ENCODE results near the gene AK5. TPM values are rescaled to one million over a fixed set of nuclear protein-coding genes. Genes with fewer than 3 reads are reported as not detected.

AK5 gene, protein sequence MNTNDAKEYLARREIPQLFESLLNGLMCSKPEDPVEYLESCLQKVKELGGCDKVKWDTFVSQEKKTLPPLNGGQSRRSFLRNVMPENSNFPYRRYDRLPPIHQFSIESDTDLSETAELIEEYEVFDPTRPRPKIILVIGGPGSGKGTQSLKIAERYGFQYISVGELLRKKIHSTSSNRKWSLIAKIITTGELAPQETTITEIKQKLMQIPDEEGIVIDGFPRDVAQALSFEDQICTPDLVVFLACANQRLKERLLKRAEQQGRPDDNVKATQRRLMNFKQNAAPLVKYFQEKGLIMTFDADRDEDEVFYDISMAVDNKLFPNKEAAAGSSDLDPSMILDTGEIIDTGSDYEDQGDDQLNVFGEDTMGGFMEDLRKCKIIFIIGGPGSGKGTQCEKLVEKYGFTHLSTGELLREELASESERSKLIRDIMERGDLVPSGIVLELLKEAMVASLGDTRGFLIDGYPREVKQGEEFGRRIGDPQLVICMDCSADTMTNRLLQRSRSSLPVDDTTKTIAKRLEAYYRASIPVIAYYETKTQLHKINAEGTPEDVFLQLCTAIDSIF
- total RNA-seq (6.0 TPM), polyA plus RNA-seq (ENCODE audit: insufficient read depth in 1 of 8, insufficient read length in 8 of 8, low replicate concordance in 1 of 8) (10 to 100 TPM in 1 of 8 donors, 1 to 10 TPM in 7; 5.3 to 10.3 (median 9.1) TPM)
- long read RNA-seq, donor 1, partial matches to known transcripts, result 0 of 1 reads
- long read RNA-seq, donor 1, other reads (novel, unspliced or antisense), result 0 of 1 reads
- long read RNA-seq, donor 2, result 0 reads
- long read RNA-seq, donor 3, result 0 reads
- long read RNA-seq, donor 4, partial matches to known transcripts, result 0 of 1 reads
- long read RNA-seq, donor 4, other reads (novel, unspliced or antisense), result 0 of 1 reads
- long read RNA-seq, donor 5, partial matches to known transcripts, result 0 of 3 reads
- long read RNA-seq, donor 5, other reads (novel, unspliced or antisense), result 0 of 3 reads
- long read RNA-seq, donor 6, partial matches to known transcripts, result 0 of 2 reads
- long read RNA-seq, donor 6, other reads (novel, unspliced or antisense), result 0 of 2 reads
- long read RNA-seq, donor 7, partial matches to known transcripts, result 0 of 1 reads
- long read RNA-seq, donor 7, other reads (novel, unspliced or antisense), result 0 of 1 reads
- long read RNA-seq, donor 8, partial matches to known transcripts, result 0 of 2 reads
- long read RNA-seq, donor 8, other reads (novel, unspliced or antisense), result 0 of 2 reads
- long read RNA-seq, donor 9, result 0 reads
- long read RNA-seq, donor 10, partial matches to known transcripts, result 0 of 3 reads
- long read RNA-seq, donor 10, other reads (novel, unspliced or antisense), result 0 of 3 reads
- long read RNA-seq, donor 11, partial matches to known transcripts, result 0 of 1 reads
- long read RNA-seq, donor 11, other reads (novel, unspliced or antisense), result 0 of 1 reads

DNA sequence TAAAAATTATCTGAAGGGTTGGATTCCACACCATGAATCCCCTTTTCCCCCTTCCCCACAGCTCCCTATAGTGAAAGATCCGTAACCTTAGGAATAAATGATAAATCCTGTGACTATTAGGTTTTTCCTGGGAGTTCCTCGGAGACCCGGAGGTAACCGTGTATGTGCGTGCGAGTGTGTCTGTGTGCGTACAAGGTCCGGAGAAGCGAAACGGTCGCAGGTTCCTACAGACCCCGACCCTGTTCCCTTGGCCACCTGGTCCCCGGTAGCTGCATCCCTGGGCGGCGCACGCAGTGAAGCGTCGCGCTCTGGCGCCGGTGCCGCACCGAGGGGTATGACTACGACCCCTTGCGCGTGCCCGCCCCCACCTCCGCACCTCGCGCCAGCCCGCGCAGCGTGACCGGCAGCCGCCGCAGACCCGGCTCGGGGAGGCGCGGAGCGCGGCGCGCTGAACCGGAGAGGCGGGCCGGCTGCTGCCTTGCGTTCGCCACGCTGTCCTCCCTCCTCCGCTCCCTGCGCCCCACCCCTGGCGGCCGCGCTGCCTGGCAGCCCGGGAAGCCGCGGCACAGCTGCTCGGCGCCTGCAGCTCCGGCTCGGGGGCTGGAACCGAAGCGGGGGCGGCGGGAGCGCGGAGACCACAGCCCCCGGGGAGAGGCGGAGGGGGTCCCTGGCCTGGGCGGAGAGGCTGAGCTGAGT lies at the start of gene AK5:
Gene AK5, plus strand, starts transcription at position 529 of the 696 bp plus-strand sequence. CDS start 295 bp downstream, outside the sequence.
- Histone ChIP-seq H3K9me3 (replicated peaks; ENCODE audit: control insufficient read depth, low read depth, low read length) (no peaks in the 10 kb centered on the region), H3K27me3 (ENCODE audit: control insufficient read depth, insufficient read depth, low read length) (peaks cover 16% of the 10 kb centered on the region), H3K4me3 (ENCODE audit: low read length) (peak within 1 kb of the TSS; percentile 71), H3K27ac (ENCODE audit: low read length) (no peak within 1 kb of the TSS), H3K4me1 (ENCODE audit: control insufficient read depth, insufficient read depth, low read length) (peaks cover 10% of the 10 kb centered on the region), H3K36me3 (ENCODE audit: control insufficient read depth, insufficient read depth, low read length) (no peaks in the 10 kb centered on the region)
- DNase-seq, result peak; percentile 73
- WGBS (ENCODE audit: insufficient coverage), result 1% methylated on average over 70 of the region's 71 CpGs

DNA sequence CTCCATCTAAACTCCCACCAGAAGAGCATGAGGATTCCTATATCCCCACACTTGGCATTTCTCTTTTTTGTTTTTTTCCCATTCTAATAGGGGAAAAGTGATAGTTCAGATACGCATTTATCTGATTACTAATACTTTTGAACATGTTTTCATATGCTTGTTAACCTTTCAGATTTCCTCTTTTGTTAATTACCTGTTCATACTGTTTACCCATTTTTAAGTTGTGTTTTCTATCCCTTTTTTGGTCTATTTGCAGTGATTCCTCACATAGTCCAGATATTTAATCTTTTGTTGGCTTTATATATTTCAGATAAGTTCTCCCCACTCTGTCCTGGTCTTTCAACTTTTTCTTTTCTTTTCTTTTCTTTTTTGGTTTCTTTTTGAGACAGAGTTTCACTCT lies 49.0 kb upstream of the AK5 start:
- Histone ChIP-seq H3K9me3 (replicated peaks; ENCODE audit: control insufficient read depth, low read depth, low read length) (no peaks in the 10 kb centered on the region), H3K4me1 (ENCODE audit: control insufficient read depth, insufficient read depth, low read length) (no peaks in the 10 kb centered on the region), H3K27ac (ENCODE audit: low read length) (no peak overlapping the region), H3K36me3 (ENCODE audit: control insufficient read depth, insufficient read depth, low read length) (no peaks in the 10 kb centered on the region), H3K27me3 (ENCODE audit: control insufficient read depth, insufficient read depth, low read length) (no peaks in the 10 kb centered on the region), H3K4me3 (ENCODE audit: low read length) (no peak overlapping the region)
- no peak for DNase-seq
- no CpG with 5 or more reads among the region's 1 CpG for WGBS (ENCODE audit: insufficient coverage)

DNA sequence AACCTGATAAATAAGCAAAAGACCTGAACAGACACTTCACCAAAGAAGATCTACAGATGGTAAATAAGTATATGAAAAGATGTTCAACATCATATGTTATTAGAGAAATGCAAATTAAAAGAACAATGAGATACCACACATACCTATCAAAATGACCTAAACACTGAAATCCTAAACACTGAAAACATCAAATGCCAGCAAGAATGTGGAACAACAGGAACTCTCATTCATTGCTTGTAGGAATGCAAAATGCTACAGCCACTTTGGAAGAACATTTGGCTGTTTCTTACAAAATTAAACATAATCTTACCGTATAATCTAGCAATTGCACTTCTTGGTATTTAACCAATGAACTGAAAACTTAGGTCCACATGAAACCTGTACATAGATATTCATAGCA lies 47.7 kb upstream of the AK5 start:
- no peaks in the 10 kb centered on the region for H3K4me1 ChIP-seq (ENCODE audit: control insufficient read depth, insufficient read depth, low read length)
- no CpG with 5 or more reads among the region's 1 CpG for WGBS (ENCODE audit: insufficient coverage)
- DNase-seq, result no peak
- no peak overlapping the region for H3K4me3 ChIP-seq (ENCODE audit: low read length)
- no peaks in the 10 kb centered on the region for H3K27me3 ChIP-seq (ENCODE audit: control insufficient read depth, insufficient read depth, low read length)
- no peak overlapping the region for H3K27ac ChIP-seq (ENCODE audit: low read length)
- H3K36me3 ChIP-seq (ENCODE audit: control insufficient read depth, insufficient read depth, low read length), result no peaks in the 10 kb centered on the region
- no peaks in the 10 kb centered on the region for H3K9me3 ChIP-seq (replicated peaks; ENCODE audit: control insufficient read depth, low read depth, low read length)

DNA sequence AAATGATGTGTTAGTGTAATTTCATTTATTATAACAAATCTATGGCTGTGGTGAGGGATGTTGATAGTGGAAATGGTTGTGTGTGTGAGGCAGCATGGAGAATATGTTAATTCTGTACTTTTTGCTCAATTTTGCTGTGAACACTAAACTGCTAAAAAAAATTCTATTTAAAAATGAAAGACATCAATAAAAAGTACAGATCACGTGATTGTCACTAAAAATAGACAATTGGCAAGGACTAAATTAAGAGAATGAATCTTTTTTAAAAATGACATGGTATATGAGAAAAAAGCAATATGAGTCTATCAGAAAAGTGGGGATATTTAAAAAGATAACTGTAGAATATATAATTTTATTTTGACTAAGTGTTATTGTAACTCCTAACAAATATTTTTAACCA lies 46.9 kb upstream of the AK5 start:
- Histone ChIP-seq H3K9me3 (replicated peaks; ENCODE audit: control insufficient read depth, low read depth, low read length) (no peaks in the 10 kb centered on the region), H3K4me1 (ENCODE audit: control insufficient read depth, insufficient read depth, low read length) (no peaks in the 10 kb centered on the region), H3K27me3 (ENCODE audit: control insufficient read depth, insufficient read depth, low read length) (no peaks in the 10 kb centered on the region), H3K27ac (ENCODE audit: low read length) (no peak overlapping the region), H3K4me3 (ENCODE audit: low read length) (no peak overlapping the region), H3K36me3 (ENCODE audit: control insufficient read depth, insufficient read depth, low read length) (no peaks in the 10 kb centered on the region)
- WGBS (ENCODE audit: insufficient coverage), result no CpG with 5 or more reads among the region's 1 CpG
- DNase-seq, result no peak

DNA sequence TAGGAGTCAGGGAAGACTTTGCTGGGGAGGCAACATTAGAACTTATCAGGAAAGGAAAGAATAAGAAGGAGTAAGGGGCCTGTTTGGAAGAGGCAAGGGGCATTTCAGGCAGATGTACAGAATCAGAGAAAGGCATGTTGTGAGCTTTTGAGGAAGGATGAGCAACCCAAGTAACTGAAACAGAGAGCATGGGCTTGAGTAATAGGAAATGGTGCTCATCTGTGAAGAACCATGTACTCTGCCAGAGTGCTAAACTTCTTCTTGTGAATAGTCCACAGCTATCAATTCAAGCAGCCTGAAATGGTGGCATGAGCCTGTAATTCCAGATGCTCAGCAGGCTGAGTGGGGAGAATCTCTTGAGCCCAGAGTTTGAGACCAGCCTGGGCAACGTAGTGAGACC lies 43.4 kb upstream of the AK5 start:
- DNase-seq, result no peak
- Histone ChIP-seq H3K4me1 (ENCODE audit: control insufficient read depth, insufficient read depth, low read length) (no peaks in the 10 kb centered on the region), H3K9me3 (replicated peaks; ENCODE audit: control insufficient read depth, low read depth, low read length) (no peaks in the 10 kb centered on the region), H3K27me3 (ENCODE audit: control insufficient read depth, insufficient read depth, low read length) (no peaks in the 10 kb centered on the region), H3K36me3 (ENCODE audit: control insufficient read depth, insufficient read depth, low read length) (no peaks in the 10 kb centered on the region), H3K27ac (ENCODE audit: low read length) (no peak overlapping the region), H3K4me3 (ENCODE audit: low read length) (no peak overlapping the region)
- no CpG with 5 or more reads among the region's 1 CpG for WGBS (ENCODE audit: insufficient coverage)

DNA sequence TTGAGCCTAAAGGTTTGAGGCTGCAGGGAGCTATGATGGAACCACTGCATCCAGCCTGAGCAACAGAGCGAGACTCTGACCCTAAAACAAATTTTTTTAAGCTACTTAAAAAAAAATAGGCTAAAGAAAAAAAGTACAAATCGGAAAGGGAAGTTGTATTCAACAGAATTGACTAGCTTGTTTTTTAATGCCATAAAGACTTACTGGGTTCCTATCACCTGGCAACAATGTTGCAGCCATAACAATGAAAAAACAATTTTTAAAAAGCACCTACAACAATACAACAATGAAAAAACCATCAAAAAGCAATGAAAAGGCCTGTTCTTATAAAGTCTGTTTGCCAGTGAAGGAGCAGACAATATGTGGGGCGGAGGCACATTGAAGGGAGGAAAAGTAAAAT lies 42.5 kb upstream of the AK5 start:
- H3K27me3 ChIP-seq (ENCODE audit: control insufficient read depth, insufficient read depth, low read length), result no peaks in the 10 kb centered on the region
- DNase-seq, result no peak
- H3K36me3 ChIP-seq (ENCODE audit: control insufficient read depth, insufficient read depth, low read length), result no peaks in the 10 kb centered on the region
- no peak overlapping the region for H3K4me3 ChIP-seq (ENCODE audit: low read length)
- H3K4me1 ChIP-seq (ENCODE audit: control insufficient read depth, insufficient read depth, low read length), result no peaks in the 10 kb centered on the region
- no peaks in the 10 kb centered on the region for H3K9me3 ChIP-seq (replicated peaks; ENCODE audit: control insufficient read depth, low read depth, low read length)
- H3K27ac ChIP-seq (ENCODE audit: low read length), result no peak overlapping the region
- WGBS (ENCODE audit: insufficient coverage), result no CpG with 5 or more reads among the region's 3 CpGs

DNA sequence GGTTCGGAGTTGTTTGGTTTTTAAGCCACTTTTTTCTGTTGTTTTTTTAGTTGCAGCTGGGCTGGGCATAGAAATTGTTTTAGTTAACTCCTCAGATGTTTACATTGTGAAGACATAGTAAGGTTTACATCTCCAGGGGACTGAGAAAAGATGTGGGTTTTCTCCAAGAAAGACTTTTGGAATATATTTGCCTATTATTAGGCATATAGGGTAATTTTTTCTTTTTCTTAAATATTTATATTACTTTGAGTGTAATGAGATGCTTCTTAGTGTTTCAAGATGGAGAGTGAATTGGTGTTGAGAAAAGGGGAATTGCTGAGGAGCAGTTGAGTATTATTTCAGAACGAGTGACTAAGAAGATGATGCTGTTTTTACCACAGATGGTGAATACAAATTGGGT lies 36.0 kb upstream of the AK5 start:
- H3K36me3 ChIP-seq (ENCODE audit: control insufficient read depth, insufficient read depth, low read length), result no peaks in the 10 kb centered on the region
- H3K4me1 ChIP-seq (ENCODE audit: control insufficient read depth, insufficient read depth, low read length), result no peaks in the 10 kb centered on the region
- peaks cover 2% of the 10 kb centered on the region for H3K9me3 ChIP-seq (replicated peaks; ENCODE audit: control insufficient read depth, low read depth, low read length)
- no CpG with 5 or more reads among the region's 2 CpGs for WGBS (ENCODE audit: insufficient coverage)
- no peak overlapping the region for H3K4me3 ChIP-seq (ENCODE audit: low read length)
- no peak overlapping the region for H3K27ac ChIP-seq (ENCODE audit: low read length)
- no peak for DNase-seq
- H3K27me3 ChIP-seq (ENCODE audit: control insufficient read depth, insufficient read depth, low read length), result no peaks in the 10 kb centered on the region

DNA sequence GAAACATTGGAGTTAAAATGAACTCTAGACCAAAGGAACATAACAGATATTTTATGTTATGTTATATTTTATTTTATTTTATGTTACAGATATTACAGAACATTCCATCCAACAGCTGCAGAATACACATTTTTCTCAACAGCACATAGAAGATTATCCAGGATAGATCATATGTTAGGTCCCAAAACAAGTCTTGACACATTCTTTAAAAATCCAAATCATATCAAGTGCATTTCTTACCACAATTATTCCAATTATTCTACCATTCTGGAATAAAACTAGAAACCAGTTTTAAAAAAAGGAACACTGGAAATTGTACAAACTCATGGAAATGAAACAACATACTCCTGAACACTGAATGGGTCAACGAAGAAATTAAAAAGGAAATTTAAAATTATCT lies 31.7 kb upstream of the AK5 start:
- no CpG with 5 or more reads among the region's 1 CpG for WGBS (ENCODE audit: insufficient coverage)
- Histone ChIP-seq H3K4me3 (ENCODE audit: low read length) (no peak overlapping the region), H3K36me3 (ENCODE audit: control insufficient read depth, insufficient read depth, low read length) (no peaks in the 10 kb centered on the region), H3K9me3 (replicated peaks; ENCODE audit: control insufficient read depth, low read depth, low read length) (peaks cover 11% of the 10 kb centered on the region), H3K27ac (ENCODE audit: low read length) (no peak overlapping the region), H3K4me1 (ENCODE audit: control insufficient read depth, insufficient read depth, low read length) (no peaks in the 10 kb centered on the region), H3K27me3 (ENCODE audit: control insufficient read depth, insufficient read depth, low read length) (no peaks in the 10 kb centered on the region)
- no peak for DNase-seq

DNA sequence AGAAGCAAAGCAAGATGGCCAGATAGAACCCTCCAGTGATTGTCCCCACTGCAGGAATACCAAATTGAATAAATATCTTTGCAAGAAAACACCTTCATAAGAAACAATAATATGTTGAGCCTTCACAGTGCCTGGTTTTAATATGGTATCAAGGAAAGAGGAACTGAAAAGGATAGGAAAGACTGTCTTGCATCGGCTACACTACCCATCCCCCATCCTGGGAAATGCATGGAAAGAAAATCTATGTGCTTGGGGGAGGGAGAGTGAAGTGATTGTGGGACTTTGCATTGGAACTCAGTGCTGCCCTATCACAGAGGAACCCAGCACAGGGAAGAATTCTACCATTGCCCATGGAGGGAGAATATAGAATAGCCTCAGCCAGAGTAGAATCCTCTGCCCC lies 28.6 kb upstream of the AK5 start:
- no peak overlapping the region for H3K27ac ChIP-seq (ENCODE audit: low read length)
- peaks cover 11% of the 10 kb centered on the region for H3K9me3 ChIP-seq (replicated peaks; ENCODE audit: control insufficient read depth, low read depth, low read length)
- H3K4me1 ChIP-seq (ENCODE audit: control insufficient read depth, insufficient read depth, low read length), result no peaks in the 10 kb centered on the region
- no peak for DNase-seq
- H3K36me3 ChIP-seq (ENCODE audit: control insufficient read depth, insufficient read depth, low read length), result no peaks in the 10 kb centered on the region
- no peak overlapping the region for H3K4me3 ChIP-seq (ENCODE audit: low read length)
- WGBS (ENCODE audit: insufficient coverage), result no CpG with 5 or more reads among the region's 1 CpG
- no peaks in the 10 kb centered on the region for H3K27me3 ChIP-seq (ENCODE audit: control insufficient read depth, insufficient read depth, low read length)

Measured in muscle of leg (tissue), 16 donors.